HG03378 (cell line): Measurements from ENCODE around the gene MVD.
"Not testable (repeated sequence)": the region's sequence is repeated elsewhere in the genome, so short reads cannot be mapped to it uniquely, and the experiment has no call there.

Experiments
- ATAC-seq: cut with Tn5 transposase; IDR thresholded peaks from one replicate; pipeline ENCODE4 v1.9.1; 2021; ENCODE audit warnings: mild to moderate bottlenecking, moderate library complexity; ENCODE audit not compliant: unreplicated experiment

The MVD gene

GRCh38 chr16:88610909-88611812 lies 51.7 kb downstream of the MVD start:
- no peak for ATAC-seq

DNA sequence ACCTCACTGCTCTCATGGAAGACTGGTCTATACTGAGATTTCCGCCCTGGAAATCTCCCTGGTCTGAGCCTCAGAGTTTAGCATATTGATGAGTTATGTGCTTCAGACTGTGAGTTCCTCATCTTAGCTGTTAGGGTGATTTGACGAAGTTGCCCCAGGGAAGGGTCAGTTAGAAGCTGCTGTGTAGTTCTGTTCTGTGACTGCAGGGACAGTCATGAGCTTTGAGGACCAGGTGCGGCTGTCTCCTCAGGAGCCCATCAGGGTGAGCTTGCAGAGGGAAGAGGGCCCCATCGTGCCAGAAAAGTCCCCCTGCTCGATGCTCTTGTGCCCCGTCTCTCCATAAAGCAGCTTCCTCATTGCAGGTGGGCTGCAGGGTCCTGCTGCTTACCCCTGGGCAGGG lies 52.8 kb downstream of the MVD start:
- no peak for ATAC-seq

DNA sequence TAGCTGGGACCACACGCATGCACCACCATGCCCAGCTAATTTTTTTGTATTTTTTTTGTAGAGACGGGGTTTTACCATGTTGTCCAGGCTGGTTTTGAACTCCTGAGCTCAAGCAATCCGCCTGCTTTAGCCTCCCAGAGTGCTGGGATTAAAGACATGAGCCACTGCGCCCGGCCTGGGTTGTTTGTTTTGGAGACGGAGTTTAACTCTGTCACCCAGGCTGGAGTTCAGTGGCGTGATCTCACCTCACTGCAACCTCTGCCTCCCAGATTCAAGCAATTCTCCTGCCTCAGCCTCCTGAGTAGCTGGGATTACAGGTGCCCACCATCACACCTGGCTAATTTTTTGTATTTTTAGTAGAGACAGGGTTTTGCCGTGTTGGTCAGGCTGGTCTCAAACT lies 53.5 kb downstream of the MVD start:
- not testable (repeated sequence) for ATAC-seq

GRCh38 chr16:88608076-88608475 lies 54.8 kb downstream of the MVD start:
- no peak for ATAC-seq

DNA sequence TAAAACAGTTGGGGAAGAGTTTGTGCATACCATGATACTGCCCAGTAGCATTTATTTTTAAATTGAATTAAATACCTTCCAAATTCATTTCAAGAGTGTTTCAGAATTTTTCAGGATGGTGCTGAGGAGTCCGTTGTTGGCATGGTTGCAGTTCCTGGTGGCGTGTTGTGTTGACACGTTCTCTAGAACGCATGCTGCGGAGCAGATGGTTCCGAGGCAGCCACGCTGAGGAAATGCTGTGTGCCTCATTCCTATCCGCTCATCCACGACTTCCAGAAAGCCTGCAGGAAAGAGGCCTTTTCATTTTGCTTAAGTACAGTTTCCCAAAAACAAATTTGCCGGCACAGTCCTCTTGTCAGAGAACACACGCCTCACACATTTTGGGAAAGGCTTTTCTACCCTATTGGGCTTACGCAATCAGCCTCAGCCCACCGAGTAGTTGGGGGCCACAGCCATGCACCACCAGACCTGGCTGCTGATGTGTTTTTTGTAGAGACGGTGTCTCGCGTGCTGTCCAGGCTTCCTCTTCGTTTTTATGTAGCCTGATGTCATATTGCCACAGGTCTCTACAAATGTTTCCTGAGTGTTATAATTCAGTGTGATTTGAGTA lies 56.6 kb downstream of the MVD start:
- ATAC-seq, result no peak

- ATAC-seq, result no peak
Observed at GRCh38 chr16:88605186-88606147, 57.4 kb downstream of the MVD start.

DNA sequence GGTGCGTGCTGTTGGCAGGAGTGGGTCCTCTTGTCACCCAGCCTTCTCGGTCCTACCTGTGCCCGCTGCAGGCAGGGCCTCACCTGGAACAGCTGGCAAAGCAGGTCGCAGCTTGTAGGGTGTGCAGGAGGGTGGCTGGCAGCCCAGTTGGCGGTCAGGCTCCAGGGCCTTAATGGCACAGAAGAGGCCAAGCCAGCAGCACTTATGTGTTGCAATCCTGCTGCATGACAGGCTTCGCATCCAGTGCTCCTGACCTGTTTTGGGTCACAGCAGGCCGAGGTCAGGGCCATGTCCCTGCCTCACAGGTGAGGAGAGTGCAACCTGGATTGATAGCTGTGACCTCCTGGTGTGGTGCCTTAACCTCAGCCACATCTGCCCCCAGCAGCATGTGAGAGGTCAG lies 60.8 kb downstream of the MVD start:
- no peak for ATAC-seq
